Measurements from ENCODE around the gene KRTAP5-4. TPM values are rescaled to one million over a fixed set of nuclear protein-coding genes. Genes with fewer than 3 reads are reported as not detected.
"Not testable (repeated sequence)": the region's sequence is repeated elsewhere in the genome, so short reads cannot be mapped to it uniquely, and the experiment has no call there.

The KRTAP5-4 gene
- total RNA-seq, 2 donors from 2014 or later, result not detected

DNA sequence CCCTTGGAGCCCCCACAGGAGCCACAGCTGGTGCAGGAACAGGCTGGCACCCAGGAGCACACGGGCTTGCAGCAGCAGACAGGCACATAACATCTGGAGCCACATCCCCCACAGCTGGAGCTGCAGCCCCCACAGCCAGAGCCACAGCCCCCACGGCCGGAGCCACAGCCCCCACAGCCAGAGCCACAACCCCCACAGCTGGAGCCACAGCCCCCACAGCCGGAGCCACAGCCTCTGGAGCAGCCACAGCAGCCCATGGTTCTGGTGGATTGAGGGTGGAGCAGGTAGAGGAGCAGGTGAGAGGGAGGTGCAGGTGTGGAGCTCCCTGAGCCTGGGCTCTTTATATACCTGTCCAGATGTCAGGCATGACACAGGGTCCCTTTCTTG lies 24.0 kb downstream of the KRTAP5-4 start, which contains the start of gene KRTAP5-2:
Gene KRTAP5-2, minus strand, starts transcription at position 301 of the 387 bp plus-strand sequence. Its CDS starts 44 bp downstream, at position 257.
- ATAC-seq (replicated peaks in 1 of 2), result no peak
- peaks cover 31% of the 10 kb centered on the region for H3K27me3 Mint-ChIP-seq (ENCODE audit: low read depth)
- peaks cover 4% of the 10 kb centered on the region for H3K4me1 Mint-ChIP-seq (ENCODE audit: low read depth)
- H3K9me3 Mint-ChIP-seq, result no peaks in the 10 kb centered on the region
- H3K36me3 Mint-ChIP-seq (ENCODE audit: insufficient read depth in 2 of 2), result no peaks in the 10 kb centered on the region
- DNase-seq, result no peak
- H3K4me3 Mint-ChIP-seq, result no peak within 1 kb of the TSS
- H3K27ac Mint-ChIP-seq, result no peak within 1 kb of the TSS

DNA sequence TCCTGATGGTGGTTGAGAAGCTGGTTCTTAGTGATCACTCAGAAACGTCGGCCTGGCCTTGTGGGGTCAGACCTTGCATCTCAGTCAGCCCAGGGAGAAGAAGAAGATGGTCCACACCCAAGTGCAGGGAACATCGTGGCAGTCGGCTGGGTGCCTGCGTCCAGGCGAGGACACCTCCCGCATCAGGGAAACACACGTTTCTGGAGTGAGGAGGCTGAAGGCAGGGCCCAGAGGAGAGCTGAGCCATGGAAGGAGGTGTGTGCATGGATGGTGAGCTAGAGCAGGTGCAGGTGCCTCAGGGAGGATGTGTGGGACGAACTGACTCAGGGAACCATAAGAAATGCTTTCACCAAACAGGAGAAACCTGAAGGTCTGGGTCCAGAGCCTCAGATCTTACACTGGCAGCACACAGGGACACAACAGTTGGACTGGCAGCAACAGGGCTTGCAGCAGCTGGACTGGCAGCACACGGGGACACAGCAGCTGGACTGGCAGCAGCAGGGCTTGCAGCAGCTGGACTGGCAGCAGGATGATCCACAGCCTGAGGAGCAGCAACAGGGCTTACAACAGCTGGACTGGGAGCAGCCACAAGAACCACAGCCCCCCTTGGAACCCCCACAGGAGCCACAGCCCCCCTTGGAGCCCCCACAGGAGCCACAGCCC lies 24.5 kb downstream of the KRTAP5-4 start:
- Mint-ChIP-seq H3K36me3 (ENCODE audit: insufficient read depth in 2 of 2) (no peaks in the 10 kb centered on the region), H3K9me3 (no peaks in the 10 kb centered on the region), H3K27me3 (ENCODE audit: low read depth) (peaks cover 28% of the 10 kb centered on the region), H3K4me3 (no peak overlapping the region), H3K4me1 (ENCODE audit: low read depth) (peaks cover 4% of the 10 kb centered on the region), H3K27ac (no peak overlapping the region)
- no peak for ATAC-seq (replicated peaks in 1 of 2)
- no peak for DNase-seq

DNA sequence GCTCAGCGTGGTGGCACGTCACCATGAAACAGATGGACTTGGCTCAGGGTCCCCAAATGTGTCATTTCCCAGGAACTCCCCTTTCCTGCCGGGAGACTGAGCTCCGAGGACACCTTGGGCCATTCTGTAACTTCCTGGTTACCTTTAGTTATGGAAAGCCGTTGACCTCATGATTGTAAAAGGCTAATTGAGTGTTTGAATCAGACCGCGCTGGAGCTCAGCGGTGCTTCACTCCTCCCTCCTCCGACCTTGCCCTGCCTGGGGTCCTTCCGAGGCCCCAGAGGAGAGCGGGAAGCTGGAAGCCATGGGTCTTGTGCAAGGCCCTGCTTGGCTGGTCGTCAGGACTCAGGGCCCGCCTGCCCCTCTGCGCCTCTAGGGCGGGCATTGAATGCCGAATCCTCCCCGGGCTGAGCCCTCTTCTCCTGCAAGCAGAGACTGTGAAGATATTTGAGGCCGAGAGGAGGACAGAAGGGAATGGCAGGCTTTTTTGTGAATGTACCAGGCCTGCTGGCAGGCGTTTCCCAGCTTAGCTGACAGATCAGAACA lies 25.3 kb downstream of the KRTAP5-4 start:
- not testable (repeated sequence) for H3K4me3 Mint-ChIP-seq; H3K9me3 Mint-ChIP-seq; ATAC-seq (replicated peaks in 1 of 2); H3K27ac Mint-ChIP-seq; DNase-seq; H3K4me1 Mint-ChIP-seq (ENCODE audit: low read depth); H3K36me3 Mint-ChIP-seq (ENCODE audit: insufficient read depth in 2 of 2)
- H3K27me3 Mint-ChIP-seq (ENCODE audit: low read depth), result peaks cover 20% of the 10 kb centered on the region

DNA sequence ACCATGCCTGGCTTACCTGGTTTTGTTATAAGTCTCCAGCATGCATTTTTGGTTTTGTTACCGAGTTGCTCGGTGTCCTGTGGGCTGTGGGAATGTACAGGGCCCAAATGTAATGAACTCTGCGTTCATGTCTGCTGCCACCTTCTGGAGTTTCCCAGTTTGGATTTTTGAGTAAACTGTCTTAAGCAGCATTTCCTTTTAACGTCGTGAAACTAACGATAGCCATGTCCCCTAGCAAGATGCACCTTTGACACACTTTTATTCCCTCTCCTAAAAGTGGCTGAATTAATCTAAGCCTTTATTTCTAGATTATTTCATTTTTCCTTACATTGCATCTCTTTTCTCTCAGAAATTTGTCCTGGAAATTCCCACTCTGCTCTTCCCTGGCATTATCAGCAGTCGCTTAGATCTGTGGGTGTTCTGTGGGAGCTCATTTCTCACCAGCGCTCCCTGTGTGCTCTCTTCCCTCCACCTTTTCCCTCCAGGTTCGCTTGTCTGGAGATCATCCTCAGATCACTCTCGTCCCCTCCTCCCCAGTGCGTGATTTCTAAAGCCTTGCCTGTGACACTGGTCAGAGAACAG lies 25.9 kb downstream of the KRTAP5-4 start:
- H3K27ac Mint-ChIP-seq; H3K9me3 Mint-ChIP-seq; H3K4me1 Mint-ChIP-seq (ENCODE audit: low read depth); H3K36me3 Mint-ChIP-seq (ENCODE audit: insufficient read depth in 2 of 2); DNase-seq; ATAC-seq (replicated peaks in 1 of 2); H3K4me3 Mint-ChIP-seq: not testable (repeated sequence)
- H3K27me3 Mint-ChIP-seq (ENCODE audit: low read depth), result peaks cover 18% of the 10 kb centered on the region

DNA sequence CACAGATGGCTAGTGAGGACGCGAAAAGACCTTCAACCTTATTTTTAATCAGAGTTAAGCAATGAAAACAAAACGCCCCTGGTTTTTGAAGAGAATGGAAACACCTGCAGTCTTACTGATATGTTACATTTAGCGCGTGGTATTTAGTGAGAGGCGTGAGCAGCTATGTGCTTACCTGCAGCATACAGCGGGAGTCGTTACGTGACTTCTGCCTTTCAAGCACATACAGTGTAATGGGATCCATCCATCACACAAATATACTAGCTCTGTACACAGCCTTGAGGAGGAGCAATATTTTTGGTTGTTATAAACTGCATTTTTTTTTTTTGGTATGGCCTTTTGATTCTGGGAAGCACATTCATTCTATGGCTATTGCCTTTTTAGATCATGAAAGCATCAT lies 29.3 kb downstream of the KRTAP5-4 start:
- Mint-ChIP-seq H3K4me1 (ENCODE audit: low read depth) (peaks cover 13% of the 10 kb centered on the region), H3K27me3 (ENCODE audit: low read depth) (peaks cover 18% of the 10 kb centered on the region), H3K4me3 (no peak overlapping the region), H3K9me3 (peaks cover 0 to 3% of the 10 kb centered on the region in 2 donors), H3K36me3 (ENCODE audit: insufficient read depth in 2 of 2) (peaks cover 4% of the 10 kb centered on the region in 2 donors), H3K27ac (no peak overlapping the region)
- ATAC-seq (replicated peaks in 1 of 2) (no peak), DNase-seq (no peak)

DNA sequence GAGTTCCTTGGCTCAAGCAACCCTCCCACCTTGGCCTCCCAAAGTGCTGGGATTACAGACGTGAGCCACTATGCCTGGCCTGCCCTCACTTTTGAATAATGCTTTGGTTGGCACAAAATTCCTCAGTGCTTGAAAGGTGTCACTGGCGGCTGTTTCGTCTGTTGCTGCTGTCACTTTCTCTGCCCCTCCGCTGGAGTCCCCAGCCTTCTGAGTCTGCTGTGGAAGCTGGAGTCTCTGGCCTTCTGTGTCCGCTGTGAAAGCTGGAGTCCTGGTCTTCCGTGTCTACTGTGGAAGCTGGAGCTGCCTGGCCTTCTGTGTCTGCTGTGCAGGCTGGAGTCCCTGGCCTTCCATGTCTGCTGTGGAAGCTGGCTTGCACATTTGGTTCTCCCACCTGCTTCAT lies 31.9 kb downstream of the KRTAP5-4 start:
- H3K27me3 Mint-ChIP-seq (ENCODE audit: low read depth), result no peaks in the 10 kb centered on the region
- H3K4me3 Mint-ChIP-seq, result peak overlapping the region in 1 of 2 donors; percentile 41
- H3K9me3 Mint-ChIP-seq, result peaks cover 0 to 3% of the 10 kb centered on the region in 2 donors
- H3K36me3 Mint-ChIP-seq (ENCODE audit: insufficient read depth in 2 of 2), result peaks cover 4% of the 10 kb centered on the region in 2 donors
- DNase-seq (no peak), ATAC-seq (replicated peaks in 1 of 2) (no peak)
- no peak overlapping the region for H3K27ac Mint-ChIP-seq
- peaks cover 8% of the 10 kb centered on the region for H3K4me1 Mint-ChIP-seq (ENCODE audit: low read depth)

DNA sequence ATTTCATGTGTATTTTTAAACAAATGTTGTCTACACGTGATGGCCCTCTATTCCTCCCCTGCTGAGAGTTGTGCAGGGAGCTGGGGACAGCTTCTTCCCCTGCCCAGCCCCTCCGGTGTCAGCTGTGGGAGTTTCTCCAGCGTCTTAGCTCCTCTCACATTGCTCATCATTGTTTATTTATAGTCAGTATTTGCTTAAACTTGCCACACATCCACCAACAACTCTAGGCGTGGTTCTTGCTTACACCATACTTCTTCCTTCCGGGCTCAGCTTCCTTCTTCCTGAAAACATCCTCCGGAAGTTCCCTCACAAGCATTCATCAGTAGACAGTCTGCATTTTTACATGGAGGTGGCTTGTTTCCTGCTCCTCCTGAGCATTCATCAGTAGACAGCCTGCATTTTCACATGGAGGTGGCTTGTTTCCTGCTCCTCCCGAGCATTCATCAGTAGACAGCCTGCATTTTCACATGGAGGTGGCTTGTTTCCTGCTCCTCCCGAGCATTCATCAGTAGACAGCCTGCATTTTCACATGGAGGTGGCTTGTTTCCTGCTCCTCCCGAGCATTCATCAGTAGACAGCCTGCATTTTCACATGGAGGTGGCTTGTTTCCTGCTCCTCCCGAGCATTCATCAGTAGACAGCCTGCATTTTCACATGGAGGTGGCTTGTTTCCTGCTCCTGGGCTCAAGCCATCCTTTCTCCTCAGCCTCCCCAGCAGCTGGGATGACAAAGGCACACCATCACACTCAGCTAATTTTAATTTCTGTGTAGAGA lies 32.6 kb downstream of the KRTAP5-4 start:
- H3K4me1 Mint-ChIP-seq (ENCODE audit: low read depth); H3K9me3 Mint-ChIP-seq; H3K27me3 Mint-ChIP-seq (ENCODE audit: low read depth); H3K36me3 Mint-ChIP-seq (ENCODE audit: insufficient read depth in 2 of 2); DNase-seq: not testable (repeated sequence)
- peak overlapping the region; percentile 38 for H3K27ac Mint-ChIP-seq
- peak in 1 of 2 donors; percentile 33 for ATAC-seq (replicated peaks in 1 of 2)
- H3K4me3 Mint-ChIP-seq, result peak overlapping the region; percentile 48 to 49

DNA sequence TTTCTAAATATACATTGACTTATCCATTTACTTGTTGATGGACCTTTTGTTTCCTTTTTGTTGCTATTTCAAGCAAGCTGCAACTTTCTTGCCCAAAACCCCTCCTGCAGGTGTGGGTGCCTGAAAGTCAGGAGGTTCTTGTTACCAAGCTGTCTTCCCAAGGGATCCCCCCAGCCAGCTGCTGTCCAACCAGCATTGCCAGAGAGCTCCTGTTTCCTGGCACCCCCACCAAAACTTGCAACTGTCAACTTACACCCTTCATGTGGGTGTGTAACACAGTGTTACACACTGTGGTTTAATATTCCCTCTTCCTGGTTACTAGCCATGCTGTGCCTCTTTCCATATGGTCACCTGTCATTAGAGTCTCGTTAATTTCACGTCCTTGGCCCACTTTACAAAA lies 35.2 kb downstream of the KRTAP5-4 start:
- Mint-ChIP-seq H3K9me3 (peaks cover 0 to 3% of the 10 kb centered on the region in 2 donors), H3K36me3 (ENCODE audit: insufficient read depth in 2 of 2) (peaks cover 4% of the 10 kb centered on the region in 2 donors), H3K4me3 (no peak overlapping the region), H3K27me3 (ENCODE audit: low read depth) (no peaks in the 10 kb centered on the region), H3K27ac (no peak overlapping the region), H3K4me1 (ENCODE audit: low read depth) (peaks cover 8% of the 10 kb centered on the region)
- no peak for ATAC-seq (replicated peaks in 1 of 2)
- DNase-seq, result no peak

DNA sequence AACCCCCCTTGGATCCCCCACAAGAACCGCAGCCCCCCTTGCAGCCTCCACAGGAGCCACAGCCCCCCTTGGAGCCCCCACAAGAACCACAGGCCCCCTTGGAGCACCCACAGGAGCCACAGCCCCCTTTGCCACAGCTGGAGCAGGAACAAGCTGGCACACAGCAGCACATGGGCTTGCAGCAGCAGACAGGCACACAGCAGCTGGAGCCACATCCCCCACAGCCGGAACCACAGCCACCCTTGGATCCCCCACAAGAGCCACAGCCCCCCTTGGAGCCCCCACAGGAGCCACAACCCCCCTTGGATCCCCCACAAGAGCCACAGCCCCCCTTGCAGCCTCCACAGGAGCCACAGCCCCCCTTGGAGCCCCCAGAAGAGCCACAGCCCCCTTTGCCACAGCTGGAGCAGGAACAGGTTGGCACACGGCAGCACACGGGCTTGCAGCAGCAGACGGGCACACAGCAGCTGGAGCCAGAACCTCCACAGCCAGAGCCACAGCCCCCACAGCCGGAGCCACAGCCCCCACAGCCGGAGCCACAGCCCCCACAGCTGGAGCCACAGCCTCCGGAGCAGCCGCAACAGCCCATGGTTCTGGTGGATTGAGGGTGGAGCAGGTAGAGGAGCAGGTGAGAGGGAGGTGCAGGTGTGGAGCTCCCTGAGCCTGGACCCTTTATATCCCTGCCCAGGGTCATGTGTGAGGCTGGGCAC lies 37.1 kb downstream of the KRTAP5-4 start, which contains the start of gene KRTAP5-1:
Gene KRTAP5-1, minus strand, starts transcription at position 623 of the 710 bp plus-strand sequence. Its CDS starts 34 bp downstream, at position 589.
- not testable (repeated sequence) for ATAC-seq (replicated peaks in 1 of 2); DNase-seq; H3K27me3 Mint-ChIP-seq (ENCODE audit: low read depth); H3K9me3 Mint-ChIP-seq; H3K4me1 Mint-ChIP-seq (ENCODE audit: low read depth); H3K27ac Mint-ChIP-seq; H3K36me3 Mint-ChIP-seq (ENCODE audit: insufficient read depth in 2 of 2)
- peak within 1 kb of the TSS in 1 of 2 donors; percentile 10 for H3K4me3 Mint-ChIP-seq

DNA sequence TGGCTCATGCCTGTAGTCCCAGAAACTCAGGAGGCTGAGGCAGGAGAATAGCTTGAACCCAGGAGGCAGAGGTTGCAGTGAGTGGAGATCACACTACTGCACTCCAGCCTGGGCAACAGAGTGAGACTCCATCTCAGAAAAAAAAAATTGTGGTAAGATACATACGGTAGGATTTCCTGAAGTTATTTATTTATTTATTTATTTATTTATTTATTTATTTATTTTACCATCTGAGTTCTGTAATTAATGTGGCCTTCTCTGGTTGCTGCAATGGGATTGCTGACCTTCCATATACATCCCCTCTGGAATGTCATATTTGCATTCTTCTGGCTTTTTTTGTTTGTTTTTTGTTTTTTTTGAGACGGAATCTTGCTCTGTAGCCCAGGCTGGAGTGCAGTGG lies 39.0 kb downstream of the KRTAP5-4 start:
- not testable (repeated sequence) for ATAC-seq (replicated peaks in 1 of 2); H3K36me3 Mint-ChIP-seq (ENCODE audit: insufficient read depth in 2 of 2); H3K27ac Mint-ChIP-seq; H3K9me3 Mint-ChIP-seq; H3K4me3 Mint-ChIP-seq; H3K27me3 Mint-ChIP-seq (ENCODE audit: low read depth); DNase-seq; H3K4me1 Mint-ChIP-seq (ENCODE audit: low read depth)

DNA sequence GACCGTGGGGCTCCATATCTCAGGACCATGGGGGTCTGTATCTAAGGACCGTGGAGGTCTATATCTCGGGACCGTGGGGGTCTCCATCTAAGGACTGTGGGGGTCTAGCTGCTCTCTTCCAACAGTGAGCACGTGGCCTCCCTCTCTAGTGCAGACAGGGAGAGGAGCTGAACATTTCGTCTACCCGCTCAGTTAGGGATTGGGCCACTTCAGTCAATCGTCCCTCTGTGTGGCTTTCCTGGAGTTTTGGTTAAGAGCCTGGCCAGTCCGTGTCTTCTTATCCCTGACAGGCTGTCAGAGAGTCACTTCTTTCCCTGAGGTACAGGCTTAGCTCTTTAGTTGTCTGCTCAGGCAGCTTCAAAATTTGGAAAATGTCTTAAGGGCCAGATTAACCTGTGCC lies 40.0 kb downstream of the KRTAP5-4 start:
- DNase-seq (no peak), ATAC-seq (replicated peaks in 1 of 2) (no peak)
- H3K9me3 Mint-ChIP-seq, result peaks cover 0 to 6% of the 10 kb centered on the region in 2 donors
- H3K4me1 Mint-ChIP-seq (ENCODE audit: low read depth), result no peaks in the 10 kb centered on the region
- H3K27ac Mint-ChIP-seq, result no peak overlapping the region
- H3K36me3 Mint-ChIP-seq (ENCODE audit: insufficient read depth in 2 of 2), result peaks cover 3 to 7% of the 10 kb centered on the region in 2 donors
- H3K27me3 Mint-ChIP-seq (ENCODE audit: low read depth), result no peaks in the 10 kb centered on the region
- no peak overlapping the region for H3K4me3 Mint-ChIP-seq

DNA sequence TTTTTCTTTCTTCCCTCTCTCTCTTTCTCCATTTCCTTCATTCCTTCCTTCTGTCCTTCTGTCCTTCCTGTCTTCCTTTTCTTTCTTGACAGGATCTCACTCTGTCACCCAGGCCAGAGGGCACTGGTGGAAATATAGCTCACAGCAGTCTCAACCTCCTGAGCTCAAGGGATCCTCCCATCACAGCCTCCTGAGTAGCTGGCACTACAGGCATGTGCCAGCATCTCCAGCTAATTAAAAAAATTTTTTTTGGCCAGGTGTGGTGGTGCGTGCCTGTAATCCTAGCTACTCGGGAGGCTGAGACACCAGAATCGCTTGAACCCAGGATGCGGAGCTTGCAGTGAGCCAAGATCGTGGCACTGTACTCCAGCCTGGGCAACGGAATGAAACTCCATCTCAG lies 45.1 kb downstream of the KRTAP5-4 start:
- no peak overlapping the region for H3K4me3 Mint-ChIP-seq
- DNase-seq (no peak), ATAC-seq (replicated peaks in 1 of 2) (no peak)
- H3K36me3 Mint-ChIP-seq (ENCODE audit: insufficient read depth in 2 of 2), result peaks cover 3 to 7% of the 10 kb centered on the region in 2 donors
- H3K27ac Mint-ChIP-seq, result no peak overlapping the region
- H3K4me1 Mint-ChIP-seq (ENCODE audit: low read depth), result peaks cover 8% of the 10 kb centered on the region
- H3K9me3 Mint-ChIP-seq, result peaks cover 0 to 6% of the 10 kb centered on the region in 2 donors
- H3K27me3 Mint-ChIP-seq (ENCODE audit: low read depth), result peaks cover 7% of the 10 kb centered on the region

All from activated T-cell treated with anti-CD3 and anti-CD28 coated beads, Interleukin-2, amount 50 U/mL, for 72 hours (primary cell).